ENCODE results near the gene INPP5D. TPM values are rescaled to one million over a fixed set of nuclear protein-coding genes. Genes with fewer than 3 reads are reported as not detected.

INPP5D gene
- polyA plus RNA-seq, 2 of the 4 experiments (the other 2 are of a cell fraction): 0.26 to 0.53 TPM

- peaks cover 9% of the 10 kb centered on the region for H3K9me3 ChIP-seq
- no peak overlapping the region for H3K4me3 ChIP-seq
- DNase-seq (ENCODE audit: low read depth in 1 of 2, low spot score in 1 of 2) (no peak), FAIRE-seq (no peak), ATAC-seq (no peak)
- H3K27ac ChIP-seq: no peak overlapping the region
- 65% methylated on average over 3 of the region's 3 CpGs for WGBS (ENCODE audit: missing lambda C conversion rate)
- H3K4me1 ChIP-seq: no peaks in the 10 kb centered on the region
- H3K4me2 ChIP-seq: no peak overlapping the region
- CTCF ChIA-PET: interaction anchor here (1.0 to 3.4 kb wide), 2 partner anchors 23 kb away, joined by 6 to 20 read pairs; no protein-coding TSS in a partner anchor
- TF ChIP-seq, protein P1, sequence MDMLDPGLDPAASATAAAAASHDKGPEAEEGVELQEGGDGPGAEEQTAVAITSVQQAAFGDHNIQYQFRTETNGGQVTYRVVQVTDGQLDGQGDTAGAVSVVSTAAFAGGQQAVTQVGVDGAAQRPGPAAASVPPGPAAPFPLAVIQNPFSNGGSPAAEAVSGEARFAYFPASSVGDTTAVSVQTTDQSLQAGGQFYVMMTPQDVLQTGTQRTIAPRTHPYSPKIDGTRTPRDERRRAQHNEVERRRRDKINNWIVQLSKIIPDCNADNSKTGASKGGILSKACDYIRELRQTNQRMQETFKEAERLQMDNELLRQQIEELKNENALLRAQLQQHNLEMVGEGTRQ (IDR thresholded peaks at IDR 0.05): no peak
- POLR2A ChIA-PET: no interaction called here
Measured at GRCh38 chr2:233076749-233077148, 16.6 kb downstream of the INPP5D start.

DNA sequence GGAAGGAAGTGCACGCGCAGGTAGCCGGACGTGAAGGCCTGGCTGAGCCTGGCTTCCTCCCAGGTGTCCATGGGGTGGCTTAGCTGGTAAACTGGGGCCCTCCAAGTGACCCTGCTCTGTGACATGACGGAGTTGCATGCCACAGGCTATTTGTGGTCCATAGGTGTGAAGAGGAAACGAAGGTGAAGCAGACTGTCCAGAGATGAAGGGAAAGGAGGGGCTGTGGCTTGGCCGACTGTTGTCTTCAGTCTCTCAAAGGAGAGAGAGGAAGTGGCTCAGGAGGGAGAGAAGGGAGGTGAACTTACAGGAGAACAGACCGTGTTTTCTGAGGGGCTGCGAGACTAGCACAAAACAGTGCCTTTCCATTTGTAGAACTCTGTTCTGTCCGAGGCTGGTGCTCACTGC, 19.3 kb downstream of the INPP5D start:
- Histone ChIP-seq H3K9me3 (no peaks in the 10 kb centered on the region), H3K4me3 (no peak overlapping the region), H3K27ac (no peak overlapping the region), H3K4me1 (no peaks in the 10 kb centered on the region), H3K4me2 (no peak overlapping the region)
- ATAC-seq: no peak
- CTCF ChIA-PET: interaction anchor here (3.4 kb wide), 1 partner anchor 26 kb away, joined by 20 read pairs; no protein-coding TSS in a partner anchor
- no peak for DNase-seq (ENCODE audit: low read depth in 1 of 2, low spot score in 1 of 2)
- POLR2A ChIA-PET: no interaction called here
- 77% methylated on average over 10 of the region's 10 CpGs for WGBS (ENCODE audit: missing lambda C conversion rate)
- no peak for TF ChIP-seq PBX3 (IDR thresholded peaks at IDR 0.05)
- TF ChIP-seq NPAS2 (CRISPR knock-in tag; IDR thresholded peaks at IDR 0.05; ENCODE audit: borderline replicate concordance): no peak
- TF ChIP-seq, protein P2, sequence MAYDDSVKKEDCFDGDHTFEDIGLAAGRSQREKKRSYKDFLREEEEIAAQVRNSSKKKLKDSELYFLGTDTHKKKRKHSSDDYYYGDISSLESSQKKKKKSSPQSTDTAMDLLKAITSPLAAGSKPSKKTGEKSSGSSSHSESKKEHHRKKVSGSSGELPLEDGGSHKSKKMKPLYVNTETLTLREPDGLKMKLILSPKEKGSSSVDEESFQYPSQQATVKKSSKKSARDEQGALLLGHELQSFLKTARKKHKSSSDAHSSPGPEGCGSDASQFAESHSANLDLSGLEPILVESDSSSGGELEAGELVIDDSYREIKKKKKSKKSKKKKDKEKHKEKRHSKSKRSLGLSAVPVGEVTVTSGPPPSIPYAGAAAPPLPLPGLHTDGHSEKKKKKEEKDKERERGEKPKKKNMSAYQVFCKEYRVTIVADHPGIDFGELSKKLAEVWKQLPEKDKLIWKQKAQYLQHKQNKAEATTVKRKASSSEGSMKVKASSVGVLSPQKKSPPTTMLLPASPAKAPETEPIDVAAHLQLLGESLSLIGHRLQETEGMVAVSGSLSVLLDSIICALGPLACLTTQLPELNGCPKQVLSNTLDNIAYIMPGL (CRISPR knock-in tag; IDR thresholded peaks at IDR 0.05; ENCODE audit: borderline replicate concordance): no peak
- no peak for TF ChIP-seq FOXS1 (CRISPR knock-in tag; IDR thresholded peaks at IDR 0.05)
- no peak for TF ChIP-seq HES2 (IDR thresholded peaks at IDR 0.05)
- TF ChIP-seq, protein P3, sequence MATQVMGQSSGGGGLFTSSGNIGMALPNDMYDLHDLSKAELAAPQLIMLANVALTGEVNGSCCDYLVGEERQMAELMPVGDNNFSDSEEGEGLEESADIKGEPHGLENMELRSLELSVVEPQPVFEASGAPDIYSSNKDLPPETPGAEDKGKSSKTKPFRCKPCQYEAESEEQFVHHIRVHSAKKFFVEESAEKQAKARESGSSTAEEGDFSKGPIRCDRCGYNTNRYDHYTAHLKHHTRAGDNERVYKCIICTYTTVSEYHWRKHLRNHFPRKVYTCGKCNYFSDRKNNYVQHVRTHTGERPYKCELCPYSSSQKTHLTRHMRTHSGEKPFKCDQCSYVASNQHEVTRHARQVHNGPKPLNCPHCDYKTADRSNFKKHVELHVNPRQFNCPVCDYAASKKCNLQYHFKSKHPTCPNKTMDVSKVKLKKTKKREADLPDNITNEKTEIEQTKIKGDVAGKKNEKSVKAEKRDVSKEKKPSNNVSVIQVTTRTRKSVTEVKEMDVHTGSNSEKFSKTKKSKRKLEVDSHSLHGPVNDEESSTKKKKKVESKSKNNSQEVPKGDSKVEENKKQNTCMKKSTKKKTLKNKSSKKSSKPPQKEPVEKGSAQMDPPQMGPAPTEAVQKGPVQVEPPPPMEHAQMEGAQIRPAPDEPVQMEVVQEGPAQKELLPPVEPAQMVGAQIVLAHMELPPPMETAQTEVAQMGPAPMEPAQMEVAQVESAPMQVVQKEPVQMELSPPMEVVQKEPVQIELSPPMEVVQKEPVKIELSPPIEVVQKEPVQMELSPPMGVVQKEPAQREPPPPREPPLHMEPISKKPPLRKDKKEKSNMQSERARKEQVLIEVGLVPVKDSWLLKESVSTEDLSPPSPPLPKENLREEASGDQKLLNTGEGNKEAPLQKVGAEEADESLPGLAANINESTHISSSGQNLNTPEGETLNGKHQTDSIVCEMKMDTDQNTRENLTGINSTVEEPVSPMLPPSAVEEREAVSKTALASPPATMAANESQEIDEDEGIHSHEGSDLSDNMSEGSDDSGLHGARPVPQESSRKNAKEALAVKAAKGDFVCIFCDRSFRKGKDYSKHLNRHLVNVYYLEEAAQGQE (IDR thresholded peaks at IDR 0.05): no peak
- TF ChIP-seq HOXB13 (CRISPR knock-in tag; IDR thresholded peaks at IDR 0.05; ENCODE audit: low read depth): no peak
- TF ChIP-seq RAD21 (conservative IDR thresholded peaks at IDR 0.05 in 1 of 2, IDR thresholded peaks at IDR 0.05 in 1 of 2): no peak
- no peak for TF ChIP-seq RFX5 (IDR thresholded peaks at IDR 0.05)
- no peak for TF ChIP-seq HOXB5 (CRISPR knock-in tag; IDR thresholded peaks at IDR 0.05)
- no peak for TF ChIP-seq CEBPB (IDR thresholded peaks at IDR 0.05)
- no peak for TF ChIP-seq EHF (CRISPR knock-in tag; IDR thresholded peaks at IDR 0.05)
- TF ChIP-seq, protein P4, sequence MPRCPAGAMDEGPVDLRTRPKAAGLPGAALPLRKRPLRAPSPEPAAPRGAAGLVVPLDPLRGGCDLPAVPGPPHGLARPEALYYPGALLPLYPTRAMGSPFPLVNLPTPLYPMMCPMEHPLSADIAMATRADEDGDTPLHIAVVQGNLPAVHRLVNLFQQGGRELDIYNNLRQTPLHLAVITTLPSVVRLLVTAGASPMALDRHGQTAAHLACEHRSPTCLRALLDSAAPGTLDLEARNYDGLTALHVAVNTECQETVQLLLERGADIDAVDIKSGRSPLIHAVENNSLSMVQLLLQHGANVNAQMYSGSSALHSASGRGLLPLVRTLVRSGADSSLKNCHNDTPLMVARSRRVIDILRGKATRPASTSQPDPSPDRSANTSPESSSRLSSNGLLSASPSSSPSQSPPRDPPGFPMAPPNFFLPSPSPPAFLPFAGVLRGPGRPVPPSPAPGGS (IDR thresholded peaks at IDR 0.05): no peak
- TF ChIP-seq NR3C1 (IDR thresholded peaks at IDR 0.05): no peak
- FAIRE-seq: no peak

Data from A549 (cell line).